Stimulated activated CD4-positive, alpha-beta T cell treated with anti-CD3 and anti-CD28 coated beads, Interleukin-2, amount 100 ng/mL, for 48 hours (primary cell): ENCODE results near the gene STK38.
"Not testable (repeated sequence)": the region's sequence is repeated elsewhere in the genome, so short reads cannot be mapped to it uniquely, and the experiment has no call there.

Experiments used
- DNase-seq, 2 donors: peaks; one replicate each; pipeline ENCODE4 v3.0.0-alpha.2; 2020

STK38 gene

DNA sequence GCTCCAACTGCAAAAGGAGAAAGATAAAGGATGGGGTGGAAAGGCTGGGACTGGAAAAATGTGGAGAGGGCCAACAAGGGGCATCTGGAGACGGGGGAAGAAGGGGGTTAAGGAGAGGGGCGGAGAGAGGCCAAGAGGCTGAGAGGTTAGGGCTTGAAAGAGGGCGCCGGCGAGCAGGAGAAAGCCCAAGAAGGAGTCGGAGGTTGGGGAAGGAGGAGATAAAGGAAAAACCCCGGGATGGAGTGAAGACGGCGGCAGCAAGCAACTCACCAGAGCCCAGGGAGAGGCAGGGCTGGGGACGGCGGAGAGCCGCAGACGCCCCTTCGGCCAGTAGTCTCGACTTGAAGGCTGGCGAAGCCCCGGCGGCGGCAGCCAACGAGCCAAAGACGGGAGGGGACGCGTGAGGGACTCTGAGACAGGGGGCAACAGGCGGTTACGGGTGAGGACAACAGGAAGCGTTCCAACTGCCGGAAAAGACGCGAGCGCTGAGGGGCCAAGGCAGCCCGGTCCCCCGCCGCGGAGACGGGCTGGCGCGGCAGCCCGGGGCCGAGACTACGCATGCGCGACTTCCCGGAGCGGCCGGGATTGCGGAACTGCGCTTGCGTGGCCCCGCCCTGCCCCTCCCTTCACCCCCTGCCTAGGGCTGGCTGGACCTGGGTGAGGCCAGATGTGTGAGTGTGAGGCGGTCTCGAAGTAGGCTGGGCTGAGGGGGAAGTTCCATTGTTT is at the start of gene STK38:
STK38 (minus strand) TSS at position 560 of the 726 bp plus-strand sequence. CDS start 7,277 bp downstream, outside the sequence.
- DNase-seq, result peak; percentile 92 to 96

DNA sequence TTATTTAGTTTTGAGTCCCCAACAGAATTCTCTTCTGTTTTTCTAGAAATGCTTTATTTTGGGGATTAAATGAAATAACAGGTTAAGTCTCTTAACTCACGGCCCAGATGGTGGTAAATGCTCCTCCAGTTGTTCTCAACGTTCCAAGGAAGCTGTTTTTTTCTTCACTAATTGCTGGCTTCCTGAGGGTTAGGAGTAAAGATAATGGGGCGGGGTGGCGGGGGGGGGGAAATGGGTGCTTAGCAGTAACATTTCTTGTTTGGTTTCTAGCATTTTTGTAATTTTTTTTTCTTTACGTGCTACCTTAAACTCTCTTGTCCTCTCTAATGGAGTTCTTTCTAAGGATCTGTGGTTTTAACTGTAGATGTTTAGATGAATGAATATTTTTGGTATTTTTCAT is 49.1 kb upstream of the STK38 start:
- no peak for DNase-seq

DNA sequence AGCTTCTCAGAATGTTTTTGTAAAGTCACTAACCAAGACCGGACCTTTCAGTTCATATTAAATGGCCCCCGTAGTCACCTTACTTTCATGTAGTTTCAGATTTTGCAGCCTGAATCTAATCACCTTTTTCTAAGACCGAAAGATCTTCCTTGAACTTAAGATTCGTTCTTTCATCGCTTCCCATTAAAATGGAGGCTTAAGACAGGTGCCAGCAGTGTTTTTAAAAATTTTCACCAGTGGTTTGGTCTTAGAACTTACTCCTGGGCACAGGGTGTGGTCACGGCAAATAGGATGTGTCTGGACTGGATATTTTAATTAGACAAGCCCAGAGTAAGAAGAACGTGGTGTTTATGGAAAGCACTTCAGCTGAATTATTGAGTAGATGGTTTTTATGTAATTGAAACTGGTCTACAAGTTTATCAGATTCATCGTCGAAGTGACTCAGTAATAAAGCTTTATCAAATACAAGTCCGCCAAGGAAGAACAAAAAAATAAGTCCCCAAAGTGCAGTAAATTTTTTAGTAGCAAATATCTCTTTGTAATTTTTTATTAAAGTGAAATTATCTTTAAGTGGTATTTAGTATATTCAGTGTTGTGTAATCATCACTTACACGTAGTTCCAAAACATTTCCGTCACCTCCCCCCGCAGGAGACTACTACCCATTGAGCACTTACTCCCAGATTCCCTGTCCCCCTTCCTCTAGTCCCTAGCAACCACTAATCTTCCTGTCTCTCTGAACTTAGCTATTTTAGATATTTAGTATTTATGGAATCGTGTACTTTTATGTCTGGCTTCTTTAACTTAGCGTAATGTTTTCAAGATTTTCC is 47.8 kb upstream of the STK38 start:
- DNase-seq, result no peak

DNA sequence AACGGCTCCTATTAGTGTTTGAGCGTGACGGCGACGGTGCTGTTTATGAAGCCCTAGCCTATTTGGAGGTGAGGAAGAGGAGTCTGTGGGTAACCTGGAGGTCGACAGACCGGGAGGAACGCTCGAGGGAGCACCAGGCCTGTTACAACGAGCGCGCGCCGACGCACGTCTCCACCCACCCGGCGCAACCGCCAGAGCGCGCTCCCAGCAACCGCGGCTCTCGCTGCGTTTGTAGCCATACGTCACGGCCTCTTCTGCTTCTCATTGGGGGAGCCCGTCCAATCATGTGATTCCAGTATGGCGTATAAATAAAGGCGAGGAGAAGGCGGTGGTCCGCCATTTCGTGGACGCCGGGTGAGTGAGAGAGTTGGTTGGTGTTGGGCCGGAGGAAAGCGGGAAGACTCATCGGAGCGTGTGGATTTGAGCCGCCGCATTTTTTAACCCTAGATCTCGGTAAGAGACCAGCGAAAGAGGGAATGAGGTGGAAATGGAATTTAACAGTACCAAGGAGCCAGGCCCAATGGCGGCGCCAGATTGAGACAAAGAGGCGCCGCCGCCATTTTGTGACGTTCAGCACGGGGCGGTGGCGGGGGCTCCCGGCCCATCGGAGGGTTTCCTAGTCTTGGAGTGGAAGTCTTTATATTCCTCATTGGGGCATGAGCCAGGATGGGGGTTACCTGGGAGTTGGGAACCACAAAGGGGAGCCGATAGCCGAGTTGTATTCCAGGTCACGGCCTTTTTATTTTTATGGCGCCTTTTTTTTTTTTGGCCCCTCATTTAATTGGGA is 46.9 kb upstream of the STK38 start, which contains the start of gene SRSF3:
SRSF3 (plus strand) TSS at position 334 of the 787 bp plus-strand sequence. CDS start 2,401 bp downstream, outside the sequence.
- peak; percentile 91 for DNase-seq

DNA sequence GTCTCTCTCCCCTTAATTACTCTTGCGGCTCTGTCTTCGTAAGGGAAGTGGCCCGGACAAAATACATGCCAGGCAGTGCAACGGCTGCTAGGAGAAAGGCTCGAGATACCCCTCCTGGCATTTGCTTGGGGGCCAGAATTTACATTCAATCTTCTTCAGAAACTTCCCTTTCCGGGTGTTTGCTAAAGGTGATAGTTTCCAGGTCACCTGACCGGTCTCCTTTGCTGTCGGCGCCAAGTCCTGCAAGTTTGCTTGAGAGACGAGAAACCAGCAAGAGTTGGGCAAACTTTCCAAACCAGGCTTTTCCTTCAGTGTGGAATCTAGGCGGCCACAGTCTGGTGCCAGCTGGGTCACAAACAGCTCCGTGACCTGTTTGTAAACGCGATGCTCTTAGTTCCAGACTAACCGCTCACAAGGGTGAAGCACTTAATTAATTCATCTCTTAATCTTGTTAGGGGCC is 46.3 kb upstream of the STK38 start:
- DNase-seq, result peak; percentile 34 to 37

DNA sequence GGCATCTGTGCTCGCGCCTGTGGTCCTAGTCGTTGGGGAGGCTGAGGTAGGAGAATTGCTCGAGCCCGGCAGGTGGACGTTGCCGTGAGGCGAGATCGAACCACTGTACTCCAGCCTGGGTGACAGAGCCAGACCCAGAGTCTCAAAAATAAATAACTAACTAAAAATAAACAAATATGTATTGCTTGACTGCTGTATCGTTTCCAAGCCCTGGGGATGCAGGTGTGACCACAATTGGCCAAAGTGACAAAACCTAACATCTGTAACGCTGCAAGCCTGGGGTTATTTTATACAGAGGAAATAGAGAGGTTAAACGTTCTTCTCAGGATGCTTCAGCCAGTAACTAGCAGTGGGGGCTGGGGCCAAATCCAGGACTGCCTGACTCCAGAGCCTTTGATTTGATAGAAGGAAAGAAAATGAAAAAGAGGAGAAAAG is 45.0 kb upstream of the STK38 start:
- no peak for DNase-seq

DNA sequence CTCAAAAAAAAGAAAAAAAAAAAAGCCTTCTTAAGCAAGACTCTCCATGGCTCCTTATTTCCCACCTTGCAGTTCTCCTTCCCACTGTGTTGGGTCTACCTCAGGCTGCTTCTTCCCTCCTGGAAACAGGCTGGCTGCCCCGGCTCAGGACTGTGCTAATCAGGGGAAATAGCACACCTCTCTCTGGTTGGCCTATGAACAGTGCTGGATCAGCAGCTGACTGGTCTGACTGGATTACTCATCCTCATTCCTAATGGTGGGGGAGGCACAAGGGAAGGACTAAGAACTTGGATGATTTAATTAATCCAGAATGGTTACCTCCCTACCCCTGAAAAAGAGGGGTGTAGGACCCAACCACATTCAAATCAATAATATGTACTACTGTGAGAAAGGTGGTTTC is 43.0 kb upstream of the STK38 start:
- DNase-seq, result no peak

DNA sequence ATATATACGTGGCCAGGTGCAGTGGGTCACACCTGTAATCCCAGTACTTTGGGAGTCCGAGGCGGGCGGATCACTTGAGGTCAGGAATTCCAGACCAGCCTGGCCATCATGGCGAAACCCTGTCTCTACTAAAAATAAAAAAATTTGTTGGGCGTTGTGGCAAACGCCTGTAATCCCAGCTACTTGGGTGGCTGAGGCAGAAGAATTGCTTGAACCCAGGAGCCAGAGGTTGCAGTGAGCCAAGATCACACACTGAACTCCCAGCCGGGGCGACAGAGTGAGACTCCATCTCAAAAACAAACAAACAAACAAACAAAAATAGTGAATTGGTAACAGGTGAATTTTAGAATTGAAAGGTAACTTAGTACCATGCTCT is 41.7 kb upstream of the STK38 start:
- DNase-seq, result not testable (repeated sequence)

DNA sequence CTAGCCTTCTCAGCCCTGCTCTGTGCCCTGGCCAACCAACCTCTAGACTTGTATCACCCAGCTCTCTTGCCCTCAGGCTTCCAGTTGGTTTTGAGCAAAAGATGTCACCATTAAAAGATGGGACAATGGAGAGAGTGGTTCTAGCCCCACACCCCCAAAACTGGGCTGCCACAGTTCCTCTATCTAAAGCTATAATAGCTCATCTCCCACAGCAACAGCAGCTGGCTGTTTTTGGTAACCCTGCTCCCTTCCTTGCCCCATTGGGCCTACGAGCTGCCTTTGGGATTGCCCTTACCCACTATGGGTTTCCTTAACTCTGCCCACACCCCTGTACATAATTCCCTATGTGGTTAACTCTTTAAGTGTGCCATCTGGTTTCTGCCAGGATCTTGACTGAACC is 39.3 kb upstream of the STK38 start:
- DNase-seq, result no peak

DNA sequence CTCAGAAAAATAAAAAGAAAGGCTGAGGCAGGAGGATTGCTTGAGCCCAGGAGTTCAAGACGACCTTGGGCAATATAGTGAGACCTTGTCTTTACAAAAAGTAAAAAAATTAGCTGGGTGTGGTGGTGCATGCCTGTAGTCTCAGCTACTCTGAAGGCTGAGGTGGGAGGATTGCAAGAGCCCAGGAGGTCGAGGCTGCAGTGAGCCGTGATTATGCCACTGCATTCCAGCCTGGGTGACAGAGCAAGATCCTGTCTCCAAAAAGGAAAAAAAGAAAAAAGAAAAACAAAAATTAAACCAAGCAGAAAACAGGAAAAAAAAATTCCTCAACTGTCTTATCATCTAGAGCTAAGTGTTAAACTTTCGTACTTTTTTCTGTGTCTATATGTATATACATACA is 34.4 kb upstream of the STK38 start:
- no peak for DNase-seq

DNA sequence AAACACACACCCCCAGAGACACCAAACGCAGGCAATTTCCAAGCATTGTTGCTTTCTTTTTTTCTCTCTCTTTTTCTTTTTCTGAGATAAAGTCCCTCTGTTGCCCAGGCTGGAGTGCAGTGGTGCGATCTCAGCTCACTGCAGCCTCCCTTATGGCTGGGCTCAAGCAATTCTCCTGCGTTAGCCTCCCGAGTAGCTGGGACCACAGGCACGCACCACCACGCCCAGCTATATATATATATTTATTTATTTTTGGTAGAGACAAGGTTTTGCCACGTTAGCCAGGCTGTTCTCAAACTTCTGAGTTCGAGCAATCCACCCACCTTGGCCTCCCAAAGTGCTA is 32.9 kb upstream of the STK38 start:
- no peak for DNase-seq

DNA sequence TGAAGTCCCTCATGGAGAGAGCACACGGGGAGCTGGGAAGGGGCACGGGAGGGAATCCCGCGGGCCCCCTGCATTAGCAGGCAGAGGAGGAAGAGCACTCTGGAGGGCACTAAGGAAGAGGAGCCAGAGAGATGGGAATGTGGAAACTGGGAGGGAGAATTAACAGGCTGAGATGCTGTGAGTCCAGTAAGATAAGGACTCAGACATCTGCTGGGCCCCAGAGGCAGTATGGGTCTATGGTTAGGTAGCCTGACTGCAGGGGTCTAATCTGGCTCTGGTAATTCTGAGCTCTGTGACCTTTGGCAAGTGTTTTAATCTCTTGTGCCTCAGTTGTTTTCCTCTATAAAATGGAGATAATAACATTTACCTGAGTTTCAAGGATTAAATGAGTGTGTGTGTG is 31.2 kb upstream of the STK38 start:
- DNase-seq, result no peak

DNA sequence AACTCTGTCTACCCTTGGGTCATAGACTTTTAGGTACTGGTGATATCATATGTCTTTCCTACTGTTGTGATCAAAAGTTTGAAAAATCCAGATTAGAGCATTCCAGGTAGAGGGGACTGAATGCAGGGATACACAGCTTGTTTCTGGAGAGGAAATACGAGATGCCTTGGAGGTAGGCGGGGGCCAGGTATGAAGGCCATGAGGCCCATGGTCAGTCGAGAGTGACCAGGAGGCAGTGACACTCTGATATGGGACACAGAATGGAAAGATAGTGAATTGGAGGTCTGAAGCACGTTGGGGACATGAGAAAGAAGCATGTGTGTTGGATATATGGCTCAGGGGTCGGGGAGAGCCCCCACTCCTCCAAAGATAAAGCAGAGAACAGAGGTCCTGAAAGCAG is 30.8 kb upstream of the STK38 start:
- DNase-seq, result no peak

DNA sequence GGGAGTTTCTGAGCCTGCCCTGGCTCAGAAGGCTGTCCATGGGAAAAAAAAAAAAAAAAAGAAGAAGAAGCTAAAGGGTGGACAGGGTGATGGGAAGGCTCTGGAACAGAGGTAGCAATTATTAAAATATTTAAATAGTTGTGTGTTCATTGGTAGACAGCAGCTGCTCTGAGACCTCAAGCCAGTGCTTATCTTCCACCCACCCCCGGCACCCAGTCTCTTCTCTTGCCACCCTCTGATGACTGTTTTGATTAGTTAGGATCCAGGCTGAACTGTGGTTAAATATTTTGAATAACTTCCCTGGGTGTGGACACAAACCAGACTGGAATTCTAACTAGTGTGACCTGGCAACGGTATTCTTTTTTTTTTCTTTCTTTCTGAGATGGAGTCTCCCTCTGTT is 30.0 kb upstream of the STK38 start:
- no peak for DNase-seq

DNA sequence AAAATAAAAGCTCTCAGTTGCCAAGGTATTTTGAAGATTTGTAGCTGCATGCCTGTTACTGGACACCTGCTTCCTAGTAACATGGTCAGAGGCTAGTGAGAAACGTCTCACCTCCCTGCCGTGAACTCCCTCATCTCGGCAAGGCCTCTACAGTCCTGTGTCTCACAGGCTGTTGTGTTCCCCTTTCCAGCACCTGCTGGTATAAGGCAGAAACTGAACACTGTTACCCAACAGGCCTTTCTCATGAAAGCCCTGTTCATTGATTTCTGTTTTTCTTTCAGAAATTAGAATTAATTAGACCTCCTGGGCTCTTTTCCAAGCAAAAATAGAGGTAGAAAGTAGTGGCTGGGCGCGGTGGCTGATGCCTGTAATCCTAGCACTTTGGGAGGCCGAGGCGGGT is 29.3 kb upstream of the STK38 start:
- DNase-seq, result no peak

DNA sequence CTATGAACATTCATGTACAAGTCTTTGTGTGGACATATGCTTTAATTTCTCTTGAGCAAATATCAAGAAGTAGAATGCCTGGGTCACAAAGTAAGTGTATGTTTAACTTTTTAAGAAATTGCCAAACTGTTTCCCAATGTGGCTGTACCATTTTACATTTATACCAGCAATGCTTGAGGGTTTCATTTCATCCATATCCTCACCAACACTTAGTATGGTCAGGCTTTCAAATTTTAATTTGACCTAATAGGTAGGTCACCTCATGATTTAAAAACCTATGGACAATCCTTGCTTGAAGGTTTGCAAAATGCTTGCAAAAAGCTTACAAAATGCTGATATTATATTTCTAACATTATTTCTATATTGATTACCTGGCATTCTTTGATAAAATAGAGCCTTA is 27.4 kb upstream of the STK38 start:
- DNase-seq, result no peak

DNA sequence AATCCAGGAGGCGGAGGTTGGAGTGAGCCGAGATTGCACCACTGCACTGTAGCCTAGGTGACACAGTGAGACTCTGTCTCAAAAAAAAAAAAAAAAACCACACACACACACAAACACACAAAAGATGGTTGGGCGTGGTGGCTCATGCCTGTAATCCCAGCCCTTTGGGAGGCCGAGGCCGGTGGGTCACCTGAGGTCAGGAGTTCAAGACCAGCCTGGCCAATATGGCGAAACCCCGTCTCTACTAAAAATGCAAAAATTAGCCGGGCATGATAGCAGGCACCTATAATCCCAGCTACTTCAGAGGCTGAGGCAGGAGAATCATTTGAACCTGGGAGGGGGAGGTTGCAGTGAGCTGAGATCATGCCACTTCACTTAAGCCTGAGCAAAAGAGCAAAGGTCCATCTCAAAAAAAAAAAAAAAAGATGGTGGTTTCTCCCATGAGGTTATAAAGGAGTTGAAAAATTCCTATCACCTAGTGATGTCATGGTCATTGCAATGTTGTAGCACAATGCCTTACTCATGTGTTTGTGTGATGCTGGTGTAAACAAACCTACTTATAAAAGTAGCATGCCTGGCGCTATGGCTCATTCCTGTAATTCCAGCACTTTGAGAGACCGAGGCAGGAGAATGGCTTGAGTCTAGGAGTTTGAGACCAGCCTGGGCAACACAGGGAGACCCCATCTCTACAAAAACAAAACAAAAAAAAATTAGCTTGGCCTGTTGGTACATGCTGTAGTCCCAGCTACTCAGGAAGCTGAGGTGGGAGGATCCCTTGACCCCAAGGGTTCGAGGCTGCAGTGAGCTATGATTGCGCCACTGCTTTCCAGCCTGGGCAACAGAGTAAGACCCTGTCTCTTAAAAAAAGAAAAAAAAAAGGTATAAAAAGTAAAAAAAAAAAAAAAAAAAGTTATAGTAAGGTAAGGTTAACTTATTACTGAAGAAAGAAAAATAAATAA is 25.4 kb upstream of the STK38 start:
- not testable (repeated sequence) for DNase-seq

DNA sequence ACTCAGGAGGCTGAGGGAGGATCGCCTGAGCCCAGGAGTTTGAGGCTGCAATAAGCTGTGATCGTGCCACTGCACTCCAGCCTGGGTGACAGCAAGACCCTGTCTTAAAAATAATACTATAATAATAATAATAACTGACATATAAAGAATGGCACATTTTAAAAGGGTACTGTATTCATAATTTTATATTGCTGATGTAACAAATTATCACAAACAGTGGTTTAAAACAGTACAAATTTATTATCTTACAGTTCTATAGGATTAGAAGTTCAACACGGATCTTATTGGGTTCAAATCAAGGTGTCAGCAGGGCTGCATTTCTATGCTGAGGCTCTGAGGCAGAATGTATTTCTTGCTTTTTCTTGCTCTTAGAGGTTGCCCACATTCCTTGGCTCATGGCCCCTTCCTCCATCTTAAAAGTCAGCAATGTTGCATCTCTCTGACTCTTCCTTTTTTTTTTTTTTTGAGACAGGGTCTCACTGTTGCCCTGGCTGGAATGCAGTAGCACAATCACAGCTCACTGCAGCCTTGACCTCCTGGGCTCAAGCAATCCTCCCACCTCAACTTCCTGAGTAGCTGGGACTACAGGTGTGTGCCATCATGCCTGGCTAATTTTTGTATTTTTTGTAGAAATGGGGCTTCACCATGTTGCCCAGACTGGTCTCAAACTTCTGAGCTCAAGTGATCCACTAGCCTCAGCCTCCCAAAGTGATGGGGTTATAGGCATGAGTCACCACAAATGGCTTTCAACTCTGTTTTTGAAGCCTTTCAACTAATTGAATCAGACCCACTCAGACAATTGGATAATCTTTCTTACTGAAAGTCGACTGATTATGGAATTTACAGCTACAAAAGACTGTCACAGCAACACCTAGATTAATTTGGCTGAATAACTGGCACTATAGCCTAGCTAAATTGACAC is 24.1 kb upstream of the STK38 start:
- no peak for DNase-seq

DNA sequence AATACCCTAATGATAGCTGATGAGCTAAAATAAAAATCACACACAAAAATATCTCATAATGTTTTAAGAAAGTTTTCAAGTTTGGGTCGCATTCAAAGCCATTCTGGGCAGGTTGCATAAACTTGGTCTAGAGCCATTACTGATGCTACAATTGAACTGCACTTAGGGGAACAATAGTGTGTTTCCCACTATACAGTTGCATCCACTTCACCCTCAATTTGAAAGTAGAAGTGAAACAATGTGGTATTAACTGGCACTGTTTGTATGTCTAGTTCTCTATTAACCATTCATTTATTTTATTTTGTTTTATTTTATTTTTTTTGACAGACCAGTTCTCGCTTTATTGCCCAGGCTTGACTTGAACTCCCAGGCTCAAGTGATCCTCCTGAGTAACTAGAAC is 23.0 kb upstream of the STK38 start:
- no peak for DNase-seq

DNA sequence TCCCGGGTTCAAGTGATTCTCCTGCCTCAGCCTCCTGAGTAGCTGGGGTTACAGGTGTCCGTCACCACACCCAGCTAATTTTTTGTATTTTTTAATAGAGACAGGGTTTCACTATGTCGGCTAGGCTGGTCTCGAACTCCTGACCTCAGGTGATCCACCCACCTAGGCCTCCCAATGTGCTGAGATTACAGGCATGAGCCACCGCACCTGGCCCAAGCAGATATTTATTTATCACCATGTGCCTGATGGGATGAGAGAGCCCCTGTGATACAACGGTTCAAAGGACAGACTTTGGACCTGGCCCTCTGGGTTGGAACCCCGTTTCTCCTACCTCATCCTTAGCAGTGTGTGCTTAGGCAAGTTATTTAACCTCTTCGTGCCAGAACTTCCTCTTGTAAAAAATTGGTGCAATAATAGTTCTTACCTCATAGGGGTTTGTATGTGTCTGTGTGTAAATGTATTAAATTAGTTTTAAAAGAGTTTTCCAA is 19.2 kb upstream of the STK38 start:
- DNase-seq, result no peak

DNA sequence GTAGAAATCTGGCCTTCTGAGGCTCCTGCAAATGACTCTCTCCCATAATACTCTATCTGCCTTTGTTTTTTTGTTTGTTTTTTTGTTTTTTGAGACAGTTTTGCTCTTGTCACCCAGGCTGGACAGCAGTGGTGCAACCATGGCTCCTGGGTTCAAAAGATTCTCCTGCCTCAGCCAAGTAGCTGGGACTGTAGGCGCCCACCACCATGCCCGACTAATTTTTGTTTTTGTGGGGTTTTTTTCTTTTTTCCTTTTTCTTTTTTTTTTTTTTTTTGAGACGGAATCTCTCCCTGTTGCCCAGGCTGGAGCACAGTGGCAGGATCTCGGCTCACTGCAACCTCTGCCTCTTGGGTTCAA is 16.6 kb upstream of the STK38 start:
- DNase-seq, result no peak
